ENCODE results near the gene GTF2A2.

GTF2A2 gene

DNA sequence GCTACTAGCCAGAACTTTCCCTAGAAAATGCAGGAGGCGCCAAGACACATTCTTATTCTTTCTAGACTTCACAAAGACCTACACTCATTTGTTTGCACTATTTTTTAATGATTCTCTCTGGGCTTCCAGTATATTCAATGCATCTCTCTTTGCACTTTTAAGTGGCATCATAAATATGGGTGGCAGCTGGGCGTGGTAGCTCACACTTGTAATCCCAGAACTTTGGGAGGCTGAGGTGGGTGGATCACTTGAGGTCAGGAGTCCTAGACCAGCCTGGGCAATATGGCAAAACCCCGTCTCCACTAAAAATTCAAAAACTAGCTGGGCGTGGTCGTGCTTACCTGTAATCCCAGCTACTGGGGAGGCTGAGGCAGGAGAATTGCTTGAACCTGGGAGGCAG lies 51.3 kb downstream of the GTF2A2 start:
- DNase-seq (ENCODE audit: low read depth): no peak

- no peak for DNase-seq (ENCODE audit: low read depth)
Measured at GRCh38 chr15:59598461-59598860, 58.9 kb downstream of the GTF2A2 start.

DNA sequence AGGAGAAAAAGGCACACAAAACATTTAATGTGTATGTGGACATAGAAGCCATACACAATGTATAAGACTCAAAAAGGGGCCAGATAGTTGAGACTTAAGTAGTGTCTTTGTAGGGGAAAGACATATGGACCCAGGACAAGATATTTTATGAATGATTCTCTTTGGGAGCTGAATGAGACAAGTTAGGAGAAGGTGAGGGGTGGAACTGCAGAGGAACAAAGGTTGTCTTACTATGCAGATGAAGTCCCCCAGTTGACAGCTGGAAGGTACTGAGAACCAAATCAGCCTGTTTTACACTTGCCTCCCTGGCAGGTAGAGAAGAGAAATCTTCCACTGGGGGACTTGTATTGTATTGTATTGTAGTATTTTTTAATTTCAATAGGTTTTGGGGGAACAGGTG lies 60.7 kb downstream of the GTF2A2 start:
- no peak for DNase-seq (ENCODE audit: low read depth)

DNA sequence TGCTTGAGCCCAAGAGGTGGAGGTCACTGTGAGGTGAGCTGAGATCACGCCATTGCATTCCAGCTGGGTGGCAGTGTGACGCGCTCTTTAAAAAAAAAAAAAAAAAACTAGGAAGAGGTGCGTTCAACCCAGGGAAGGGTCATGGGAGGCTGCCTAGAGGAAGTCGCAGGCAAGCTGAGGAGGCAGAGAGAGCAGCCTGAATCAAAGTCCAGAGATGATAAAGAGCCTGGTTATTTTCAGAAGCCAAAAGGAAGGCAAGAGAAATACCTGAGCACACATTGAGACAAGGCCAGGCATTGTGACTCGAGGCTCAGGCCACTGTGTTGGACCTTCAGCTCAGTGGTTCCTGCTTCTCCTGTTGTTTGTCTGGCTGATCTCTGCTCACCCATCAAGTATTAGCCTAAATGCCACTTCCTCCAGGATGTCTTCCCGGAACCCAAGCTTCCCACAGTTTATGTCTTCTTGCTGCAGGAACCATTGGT lies 61.8 kb downstream of the GTF2A2 start:
- DNase-seq (ENCODE audit: low read depth): no peak

DNA sequence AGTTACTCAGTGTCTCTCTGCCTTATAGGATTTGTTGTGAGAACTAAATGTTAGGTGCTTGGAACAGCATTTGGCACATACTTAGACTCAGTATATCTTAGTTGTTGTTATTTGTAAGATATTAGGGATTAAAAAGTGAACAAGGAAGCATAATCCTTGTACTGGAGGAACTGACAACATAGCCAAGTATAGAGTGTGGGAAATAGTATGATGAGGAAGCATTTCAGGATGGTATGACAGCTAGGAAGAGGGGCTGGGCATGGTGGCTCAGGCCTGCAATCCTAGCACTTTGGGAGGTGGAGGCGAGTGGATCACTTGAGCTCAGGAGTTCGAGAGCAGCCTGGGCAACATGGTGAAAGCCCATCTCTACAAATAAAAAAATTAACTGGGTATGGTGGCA lies 62.3 kb downstream of the GTF2A2 start:
- no peak for DNase-seq (ENCODE audit: low read depth)

DNA sequence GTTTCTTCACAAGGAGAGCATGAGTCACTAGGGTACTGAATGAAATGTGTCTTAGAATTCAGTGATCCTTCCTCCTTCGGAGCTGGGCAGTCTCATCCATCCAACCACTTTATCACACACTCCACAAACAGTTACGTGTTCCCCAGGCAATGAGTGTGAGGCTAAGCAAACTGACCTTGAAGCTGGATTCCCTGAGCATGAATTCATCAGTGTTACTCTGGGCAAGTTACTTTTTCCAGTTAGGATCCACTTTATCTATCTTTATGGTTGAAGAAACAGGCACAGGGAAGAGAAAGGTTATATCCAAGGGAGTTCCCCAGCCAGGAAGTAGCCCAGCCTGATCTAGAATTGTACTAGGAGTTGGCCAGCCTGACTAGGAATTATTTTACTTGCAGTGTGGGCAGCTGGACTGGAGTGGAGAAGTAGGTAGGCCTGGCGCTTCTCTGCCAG lies 62.8 kb downstream of the GTF2A2 start:
- no peak for DNase-seq (ENCODE audit: low read depth)

DNA sequence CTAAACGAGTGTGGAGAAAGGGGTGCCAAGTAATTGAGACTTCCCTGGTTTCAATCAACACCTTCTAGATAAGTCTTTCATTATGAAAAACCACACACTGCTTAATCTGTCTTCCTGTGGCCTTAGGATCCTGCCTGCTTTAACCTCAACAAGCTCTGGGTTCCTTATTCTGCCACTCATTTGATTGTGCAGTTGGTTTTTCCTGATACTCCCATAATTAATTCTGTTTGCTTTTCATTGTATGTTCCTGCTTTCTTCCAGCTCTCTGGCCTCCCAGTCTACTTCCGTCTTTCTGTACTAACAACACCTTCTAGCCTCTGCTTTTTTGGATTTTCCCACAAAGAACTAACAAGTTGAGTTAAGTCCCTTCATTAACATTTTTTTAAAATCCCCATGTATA lies 66.0 kb downstream of the GTF2A2 start:
- DNase-seq (ENCODE audit: low read depth): no peak

DNA sequence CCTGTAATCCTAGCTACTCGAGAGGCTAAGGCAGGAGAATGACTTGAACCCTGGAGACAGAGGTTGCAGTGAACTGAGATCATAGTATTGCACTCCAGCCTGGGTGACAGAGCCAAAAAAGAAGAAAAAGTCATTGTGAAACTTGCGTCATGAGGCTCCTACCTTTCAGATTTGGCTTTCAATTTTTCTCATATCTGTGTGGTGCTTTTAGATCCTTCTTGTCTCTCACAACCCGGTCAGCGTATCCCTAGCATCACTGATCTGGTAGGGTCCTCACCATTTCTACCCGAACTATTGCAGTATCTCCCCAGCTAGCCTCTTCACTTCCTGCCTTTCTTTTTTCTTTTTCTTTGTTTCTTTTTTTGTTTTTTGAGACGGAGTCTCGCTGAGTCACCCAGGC lies 67.3 kb downstream of the GTF2A2 start:
- DNase-seq (ENCODE audit: low read depth): no peak
